ENCODE results near the gene DCHS1. TPM values are rescaled to one million over a fixed set of nuclear protein-coding genes. Genes with fewer than 3 reads are reported as not detected.

Gene DCHS1
- total and polyA plus RNA-seq, 2 of the 13 experiments (the other 11 are each of a cell fraction or from before 2014, with no cell fraction given): under 0.01 to 0.03 TPM

DNA sequence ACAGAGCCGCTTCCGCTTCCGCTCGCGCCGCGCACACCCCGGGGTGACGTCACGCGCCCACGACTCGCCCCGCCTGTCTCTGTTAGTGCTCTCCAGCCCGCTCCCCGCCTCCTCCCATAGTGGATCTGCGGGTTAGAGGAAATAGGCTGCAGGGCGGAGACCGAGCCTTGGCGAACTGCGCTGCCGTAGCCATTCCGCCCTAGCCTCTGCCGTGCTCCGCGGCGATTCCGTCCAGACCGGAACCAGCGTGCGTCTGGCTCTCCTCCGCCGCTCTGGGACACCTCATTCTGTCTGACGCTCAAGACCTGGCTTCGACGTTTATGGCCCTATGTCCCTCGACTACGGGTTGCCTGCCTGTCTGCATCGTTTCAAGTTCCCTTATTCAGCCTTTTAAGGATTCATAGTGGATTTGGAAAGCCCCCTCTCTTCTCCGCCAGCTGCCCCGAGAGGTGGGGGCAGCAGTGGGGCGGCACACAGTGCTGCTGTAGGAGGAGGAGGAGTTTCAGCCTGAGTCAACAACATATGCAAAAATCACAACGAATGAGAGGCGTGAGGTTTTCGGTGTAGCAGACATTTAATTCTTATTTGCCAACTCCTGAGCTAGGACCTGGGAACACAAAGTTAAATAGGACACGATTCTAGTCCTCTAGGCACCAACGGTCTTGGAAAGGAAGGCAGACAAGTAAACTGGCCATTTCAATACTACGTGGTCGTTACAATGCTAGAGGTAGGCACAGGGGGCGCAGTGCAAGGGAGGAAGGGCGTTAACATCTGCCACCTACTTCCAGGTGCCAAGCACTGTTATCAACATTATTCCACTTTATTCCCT, 43.2 kb downstream of the DCHS1 start, which contains the start of gene TAF10 (continued):
- TF ChIP-seq DNMT3B (CRISPR knock-in tag; conservative IDR thresholded peaks at IDR 0.05) (no peak; the same call in 1 of the 2 replicates), PRMT3 (CRISPR knock-in tag; IDR thresholded peaks at IDR 0.05; ENCODE audit: borderline replicate concordance, low read depth) (no peak), ZNF264 (CRISPR knock-in tag; IDR thresholded peaks at IDR 0.05) (no peak), ZNF484 (CRISPR knock-in tag; IDR thresholded peaks at IDR 0.05; ENCODE audit: borderline replicate concordance, low read depth) (no peak), ZNF678 (CRISPR knock-in tag; IDR thresholded peaks at IDR 0.05) (no peak), ATF1 (CRISPR knock-in tag; IDR thresholded peaks at IDR 0.05) (peak; percentile 23; the same call in 1 of the 2 replicates), ZNF124 (CRISPR knock-in tag; IDR thresholded peaks at IDR 0.05) (no peak), GATAD1 (CRISPR knock-in tag; IDR thresholded peaks at IDR 0.05) (peak; percentile 81), ZNF605 (CRISPR knock-in tag; IDR thresholded peaks at IDR 0.05) (peak; percentile 82), ZNF766 (CRISPR knock-in tag; IDR thresholded peaks at IDR 0.05; ENCODE audit: borderline replicate concordance) (peak; percentile 39; the same call in 1 of the 2 replicates), SP1 (IDR thresholded peaks at IDR 0.05) (no peak), SP1 (CRISPR knock-in tag; IDR thresholded peaks at IDR 0.05) (0 out of 2 replicates have a peak, but pooled peaks have one; percentile 23)
- TF ChIP-seq, protein P1, sequence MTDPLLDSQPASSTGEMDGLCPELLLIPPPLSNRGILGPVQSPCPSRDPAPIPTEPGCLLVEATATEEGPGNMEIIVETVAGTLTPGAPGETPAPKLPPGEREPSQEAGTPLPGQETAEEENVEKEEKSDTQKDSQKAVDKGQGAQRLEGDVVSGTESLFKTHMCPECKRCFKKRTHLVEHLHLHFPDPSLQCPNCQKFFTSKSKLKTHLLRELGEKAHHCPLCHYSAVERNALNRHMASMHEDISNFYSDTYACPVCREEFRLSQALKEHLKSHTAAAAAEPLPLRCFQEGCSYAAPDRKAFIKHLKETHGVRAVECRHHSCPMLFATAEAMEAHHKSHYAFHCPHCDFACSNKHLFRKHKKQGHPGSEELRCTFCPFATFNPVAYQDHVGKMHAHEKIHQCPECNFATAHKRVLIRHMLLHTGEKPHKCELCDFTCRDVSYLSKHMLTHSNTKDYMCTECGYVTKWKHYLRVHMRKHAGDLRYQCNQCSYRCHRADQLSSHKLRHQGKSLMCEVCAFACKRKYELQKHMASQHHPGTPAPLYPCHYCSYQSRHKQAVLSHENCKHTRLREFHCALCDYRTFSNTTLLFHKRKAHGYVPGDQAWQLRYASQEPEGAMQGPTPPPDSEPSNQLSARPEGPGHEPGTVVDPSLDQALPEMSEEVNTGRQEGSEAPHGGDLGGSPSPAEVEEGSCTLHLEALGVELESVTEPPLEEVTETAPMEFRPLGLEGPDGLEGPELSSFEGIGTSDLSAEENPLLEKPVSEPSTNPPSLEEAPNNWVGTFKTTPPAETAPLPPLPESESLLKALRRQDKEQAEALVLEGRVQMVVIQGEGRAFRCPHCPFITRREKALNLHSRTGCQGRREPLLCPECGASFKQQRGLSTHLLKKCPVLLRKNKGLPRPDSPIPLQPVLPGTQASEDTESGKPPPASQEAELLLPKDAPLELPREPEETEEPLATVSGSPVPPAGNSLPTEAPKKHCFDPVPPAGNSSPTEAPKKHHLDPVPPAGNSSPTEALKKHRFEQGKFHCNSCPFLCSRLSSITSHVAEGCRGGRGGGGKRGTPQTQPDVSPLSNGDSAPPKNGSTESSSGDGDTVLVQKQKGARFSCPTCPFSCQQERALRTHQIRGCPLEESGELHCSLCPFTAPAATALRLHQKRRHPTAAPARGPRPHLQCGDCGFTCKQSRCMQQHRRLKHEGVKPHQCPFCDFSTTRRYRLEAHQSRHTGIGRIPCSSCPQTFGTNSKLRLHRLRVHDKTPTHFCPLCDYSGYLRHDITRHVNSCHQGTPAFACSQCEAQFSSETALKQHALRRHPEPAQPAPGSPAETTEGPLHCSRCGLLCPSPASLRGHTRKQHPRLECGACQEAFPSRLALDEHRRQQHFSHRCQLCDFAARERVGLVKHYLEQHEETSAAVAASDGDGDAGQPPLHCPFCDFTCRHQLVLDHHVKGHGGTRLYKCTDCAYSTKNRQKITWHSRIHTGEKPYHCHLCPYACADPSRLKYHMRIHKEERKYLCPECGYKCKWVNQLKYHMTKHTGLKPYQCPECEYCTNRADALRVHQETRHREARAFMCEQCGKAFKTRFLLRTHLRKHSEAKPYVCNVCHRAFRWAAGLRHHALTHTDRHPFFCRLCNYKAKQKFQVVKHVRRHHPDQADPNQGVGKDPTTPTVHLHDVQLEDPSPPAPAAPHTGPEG (CRISPR knock-in tag; IDR thresholded peaks at IDR 0.05): no peak
- TF ChIP-seq, protein P2, sequence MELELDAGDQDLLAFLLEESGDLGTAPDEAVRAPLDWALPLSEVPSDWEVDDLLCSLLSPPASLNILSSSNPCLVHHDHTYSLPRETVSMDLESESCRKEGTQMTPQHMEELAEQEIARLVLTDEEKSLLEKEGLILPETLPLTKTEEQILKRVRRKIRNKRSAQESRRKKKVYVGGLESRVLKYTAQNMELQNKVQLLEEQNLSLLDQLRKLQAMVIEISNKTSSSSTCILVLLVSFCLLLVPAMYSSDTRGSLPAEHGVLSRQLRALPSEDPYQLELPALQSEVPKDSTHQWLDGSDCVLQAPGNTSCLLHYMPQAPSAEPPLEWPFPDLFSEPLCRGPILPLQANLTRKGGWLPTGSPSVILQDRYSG (CRISPR knock-in tag; IDR thresholded peaks at IDR 0.05): no peak
- TF ChIP-seq, protein P3, sequence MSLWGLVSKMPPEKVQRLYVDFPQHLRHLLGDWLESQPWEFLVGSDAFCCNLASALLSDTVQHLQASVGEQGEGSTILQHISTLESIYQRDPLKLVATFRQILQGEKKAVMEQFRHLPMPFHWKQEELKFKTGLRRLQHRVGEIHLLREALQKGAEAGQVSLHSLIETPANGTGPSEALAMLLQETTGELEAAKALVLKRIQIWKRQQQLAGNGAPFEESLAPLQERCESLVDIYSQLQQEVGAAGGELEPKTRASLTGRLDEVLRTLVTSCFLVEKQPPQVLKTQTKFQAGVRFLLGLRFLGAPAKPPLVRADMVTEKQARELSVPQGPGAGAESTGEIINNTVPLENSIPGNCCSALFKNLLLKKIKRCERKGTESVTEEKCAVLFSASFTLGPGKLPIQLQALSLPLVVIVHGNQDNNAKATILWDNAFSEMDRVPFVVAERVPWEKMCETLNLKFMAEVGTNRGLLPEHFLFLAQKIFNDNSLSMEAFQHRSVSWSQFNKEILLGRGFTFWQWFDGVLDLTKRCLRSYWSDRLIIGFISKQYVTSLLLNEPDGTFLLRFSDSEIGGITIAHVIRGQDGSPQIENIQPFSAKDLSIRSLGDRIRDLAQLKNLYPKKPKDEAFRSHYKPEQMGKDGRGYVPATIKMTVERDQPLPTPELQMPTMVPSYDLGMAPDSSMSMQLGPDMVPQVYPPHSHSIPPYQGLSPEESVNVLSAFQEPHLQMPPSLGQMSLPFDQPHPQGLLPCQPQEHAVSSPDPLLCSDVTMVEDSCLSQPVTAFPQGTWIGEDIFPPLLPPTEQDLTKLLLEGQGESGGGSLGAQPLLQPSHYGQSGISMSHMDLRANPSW (CRISPR knock-in tag; IDR thresholded peaks at IDR 0.05; ENCODE audit: borderline replicate concordance): 0 out of 2 replicates have a peak, but pooled peaks have one; percentile 5
- TF ChIP-seq, protein P4, sequence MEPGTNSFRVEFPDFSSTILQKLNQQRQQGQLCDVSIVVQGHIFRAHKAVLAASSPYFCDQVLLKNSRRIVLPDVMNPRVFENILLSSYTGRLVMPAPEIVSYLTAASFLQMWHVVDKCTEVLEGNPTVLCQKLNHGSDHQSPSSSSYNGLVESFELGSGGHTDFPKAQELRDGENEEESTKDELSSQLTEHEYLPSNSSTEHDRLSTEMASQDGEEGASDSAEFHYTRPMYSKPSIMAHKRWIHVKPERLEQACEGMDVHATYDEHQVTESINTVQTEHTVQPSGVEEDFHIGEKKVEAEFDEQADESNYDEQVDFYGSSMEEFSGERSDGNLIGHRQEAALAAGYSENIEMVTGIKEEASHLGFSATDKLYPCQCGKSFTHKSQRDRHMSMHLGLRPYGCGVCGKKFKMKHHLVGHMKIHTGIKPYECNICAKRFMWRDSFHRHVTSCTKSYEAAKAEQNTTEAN (CRISPR knock-in tag; conservative IDR thresholded peaks at IDR 0.05): no peak
